Esophagus squamous epithelium (tissue), 4 donors: ENCODE data around the gene RBM47.

Experiments
- POLR2A ChIP-seq, 4 donors: fragments of 450-650 bp; IDR thresholded peaks; one replicate each; pipeline ENCODE4 v1.6.1; 2017; ENCODE audit warnings: antibody characterized with exemption in 4 of 4, mild to moderate bottlenecking in 4 of 4, moderate library complexity in 3 of 4
- TF ChIP-seq, protein P1 (sequence below), 6 experiments: fragments of 450-650 bp in 4 of 6; fragments of 200-600 bp in 2 of 6; sonication (generic) in 2 of 6; IDR thresholded peaks; one replicate each; pipeline ENCODE4 v1.5.1; 2016 to 2019; ENCODE audit warnings: antibody characterized with exemption in 6 of 6, mild to moderate bottlenecking in 4 of 6, moderate library complexity in 4 of 6

DNA sequence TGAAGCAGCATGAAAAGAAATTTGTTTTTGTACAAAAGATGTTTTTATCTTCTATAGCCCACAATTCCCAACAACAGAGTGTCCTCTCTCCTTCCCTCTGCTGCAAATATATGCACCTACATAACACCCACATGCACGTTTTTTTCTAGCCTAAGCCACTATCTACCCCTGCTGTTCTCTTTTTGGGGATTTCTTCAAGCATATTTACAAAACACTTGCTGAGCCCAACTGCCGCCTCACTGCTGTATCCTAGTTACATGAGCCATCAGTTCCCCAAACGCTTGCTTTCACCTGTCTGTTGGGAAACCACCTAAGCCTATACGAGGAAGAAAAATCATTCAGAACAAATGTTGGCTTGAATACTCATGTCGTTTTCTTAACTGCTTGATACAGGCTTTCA, 167.3 kb downstream of the RBM47 start:
- TF ChIP-seq, protein P1, sequence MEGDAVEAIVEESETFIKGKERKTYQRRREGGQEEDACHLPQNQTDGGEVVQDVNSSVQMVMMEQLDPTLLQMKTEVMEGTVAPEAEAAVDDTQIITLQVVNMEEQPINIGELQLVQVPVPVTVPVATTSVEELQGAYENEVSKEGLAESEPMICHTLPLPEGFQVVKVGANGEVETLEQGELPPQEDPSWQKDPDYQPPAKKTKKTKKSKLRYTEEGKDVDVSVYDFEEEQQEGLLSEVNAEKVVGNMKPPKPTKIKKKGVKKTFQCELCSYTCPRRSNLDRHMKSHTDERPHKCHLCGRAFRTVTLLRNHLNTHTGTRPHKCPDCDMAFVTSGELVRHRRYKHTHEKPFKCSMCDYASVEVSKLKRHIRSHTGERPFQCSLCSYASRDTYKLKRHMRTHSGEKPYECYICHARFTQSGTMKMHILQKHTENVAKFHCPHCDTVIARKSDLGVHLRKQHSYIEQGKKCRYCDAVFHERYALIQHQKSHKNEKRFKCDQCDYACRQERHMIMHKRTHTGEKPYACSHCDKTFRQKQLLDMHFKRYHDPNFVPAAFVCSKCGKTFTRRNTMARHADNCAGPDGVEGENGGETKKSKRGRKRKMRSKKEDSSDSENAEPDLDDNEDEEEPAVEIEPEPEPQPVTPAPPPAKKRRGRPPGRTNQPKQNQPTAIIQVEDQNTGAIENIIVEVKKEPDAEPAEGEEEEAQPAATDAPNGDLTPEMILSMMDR (IDR thresholded peaks at IDR 0.05): no peak
- TF ChIP-seq POLR2A (IDR thresholded peaks at IDR 0.05): no peak
